ENCODE data around the gene MIF.

DNA sequence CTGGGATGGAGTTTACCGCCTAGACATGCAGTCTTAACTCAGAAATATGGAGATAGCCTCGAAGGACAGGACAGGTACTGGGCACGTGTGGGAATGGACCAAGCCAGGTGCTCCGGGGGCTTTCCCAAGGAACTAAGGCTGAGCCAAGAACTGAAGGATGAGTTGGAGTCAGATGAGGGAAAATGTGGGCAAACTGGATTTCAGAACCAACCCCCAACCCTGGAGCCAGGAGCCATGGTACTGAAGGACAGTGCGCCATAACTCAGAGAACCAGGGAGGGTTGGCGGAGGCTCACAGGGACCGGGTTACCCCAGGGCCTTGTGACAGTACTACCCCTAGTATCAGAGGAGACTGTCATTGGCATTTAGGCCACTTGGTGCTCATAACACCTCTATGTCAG is 2.5 kb upstream of the MIF start:
- TF ChIP-seq CTCF (conservative IDR thresholded peaks at IDR 0.05 in 1 of 2, IDR thresholded peaks at IDR 0.05 in 1 of 2; ENCODE audit: low read depth in 1 of 2, low read length in 2 of 2) (no peak), EZH2 (IDR thresholded peaks at IDR 0.05; ENCODE audit: low read length, missing control alignments) (no peak)

Measured in fibroblast of lung (primary cell).